Liver (tissue), 3 donors: ENCODE measurements around the gene SPECC1L.
"Not testable (repeated sequence)": the region's sequence is repeated elsewhere in the genome, so short reads cannot be mapped to it uniquely, and the experiment has no call there.

Experiments used
- ATF3 ChIP-seq: IDR thresholded peaks from 2 replicates; pipeline ENCODE4 v1.6.1; 2016; ENCODE audit warnings: antibody characterized with exemption
- FOXA1 ChIP-seq: IDR thresholded peaks from 2 replicates; pipeline ENCODE4 v1.6.1; 2016; ENCODE audit warnings: antibody characterized with exemption
- RXRA ChIP-seq, 2 donors: IDR thresholded peaks; 2 replicates each; pipeline ENCODE4 v1.6.1; 2017 to 2018; ENCODE audit warnings: antibody characterized with exemption in 2 of 2, mild to moderate bottlenecking in 1 of 2
- SP1 ChIP-seq: IDR thresholded peaks from 2 replicates; pipeline ENCODE4 v1.6.1; 2018; ENCODE audit warnings: antibody characterized with exemption, mild to moderate bottlenecking
- TAF1 ChIP-seq: conservative IDR thresholded peaks from 2 replicates; pipeline ENCODE4 v1.6.1; 2016; ENCODE audit warnings: antibody characterized with exemption, mild to moderate bottlenecking
- YY1 ChIP-seq: IDR thresholded peaks from 2 replicates; pipeline ENCODE4 v1.6.1; 2016; ENCODE audit warnings: antibody characterized with exemption, mild to moderate bottlenecking
- TF ChIP-seq, protein P1 (sequence below): fragments of 150-350 bp; IDR thresholded peaks from 2 replicates; pipeline ENCODE4 v1.5.1; 2017; ENCODE audit warnings: improper control_type of control experiment, low read depth, low read length; ENCODE audit not compliant: missing input control
- TF ChIP-seq, protein P2 (sequence below): IDR thresholded peaks from 2 replicates; pipeline ENCODE4 v1.6.1; 2016; ENCODE audit warnings: antibody characterized with exemption
- TF ChIP-seq, protein P3 (sequence below): IDR thresholded peaks from 2 replicates; pipeline ENCODE4 v1.6.1; 2016; ENCODE audit warnings: antibody characterized with exemption, mild to moderate bottlenecking
- donor health status: healthy.
- donor health status: healthy.

GRCh38 chr22:24292202-24292830, 21.7 kb downstream of the SPECC1L start:
- TF ChIP-seq, protein P1, sequence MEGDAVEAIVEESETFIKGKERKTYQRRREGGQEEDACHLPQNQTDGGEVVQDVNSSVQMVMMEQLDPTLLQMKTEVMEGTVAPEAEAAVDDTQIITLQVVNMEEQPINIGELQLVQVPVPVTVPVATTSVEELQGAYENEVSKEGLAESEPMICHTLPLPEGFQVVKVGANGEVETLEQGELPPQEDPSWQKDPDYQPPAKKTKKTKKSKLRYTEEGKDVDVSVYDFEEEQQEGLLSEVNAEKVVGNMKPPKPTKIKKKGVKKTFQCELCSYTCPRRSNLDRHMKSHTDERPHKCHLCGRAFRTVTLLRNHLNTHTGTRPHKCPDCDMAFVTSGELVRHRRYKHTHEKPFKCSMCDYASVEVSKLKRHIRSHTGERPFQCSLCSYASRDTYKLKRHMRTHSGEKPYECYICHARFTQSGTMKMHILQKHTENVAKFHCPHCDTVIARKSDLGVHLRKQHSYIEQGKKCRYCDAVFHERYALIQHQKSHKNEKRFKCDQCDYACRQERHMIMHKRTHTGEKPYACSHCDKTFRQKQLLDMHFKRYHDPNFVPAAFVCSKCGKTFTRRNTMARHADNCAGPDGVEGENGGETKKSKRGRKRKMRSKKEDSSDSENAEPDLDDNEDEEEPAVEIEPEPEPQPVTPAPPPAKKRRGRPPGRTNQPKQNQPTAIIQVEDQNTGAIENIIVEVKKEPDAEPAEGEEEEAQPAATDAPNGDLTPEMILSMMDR = not testable (repeated sequence)
- not testable (repeated sequence) for TF ChIP-seq YY1, TAF1, ATF3, FOXA1
- TF ChIP-seq SP1 (peak; percentile 53), RXRA (IDR thresholded peaks at IDR 0.05) (peak; percentile 66 to 75)
- TF ChIP-seq, protein P2, sequence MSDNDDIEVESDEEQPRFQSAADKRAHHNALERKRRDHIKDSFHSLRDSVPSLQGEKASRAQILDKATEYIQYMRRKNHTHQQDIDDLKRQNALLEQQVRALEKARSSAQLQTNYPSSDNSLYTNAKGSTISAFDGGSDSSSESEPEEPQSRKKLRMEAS = peak; percentile 21
- TF ChIP-seq, protein P3, sequence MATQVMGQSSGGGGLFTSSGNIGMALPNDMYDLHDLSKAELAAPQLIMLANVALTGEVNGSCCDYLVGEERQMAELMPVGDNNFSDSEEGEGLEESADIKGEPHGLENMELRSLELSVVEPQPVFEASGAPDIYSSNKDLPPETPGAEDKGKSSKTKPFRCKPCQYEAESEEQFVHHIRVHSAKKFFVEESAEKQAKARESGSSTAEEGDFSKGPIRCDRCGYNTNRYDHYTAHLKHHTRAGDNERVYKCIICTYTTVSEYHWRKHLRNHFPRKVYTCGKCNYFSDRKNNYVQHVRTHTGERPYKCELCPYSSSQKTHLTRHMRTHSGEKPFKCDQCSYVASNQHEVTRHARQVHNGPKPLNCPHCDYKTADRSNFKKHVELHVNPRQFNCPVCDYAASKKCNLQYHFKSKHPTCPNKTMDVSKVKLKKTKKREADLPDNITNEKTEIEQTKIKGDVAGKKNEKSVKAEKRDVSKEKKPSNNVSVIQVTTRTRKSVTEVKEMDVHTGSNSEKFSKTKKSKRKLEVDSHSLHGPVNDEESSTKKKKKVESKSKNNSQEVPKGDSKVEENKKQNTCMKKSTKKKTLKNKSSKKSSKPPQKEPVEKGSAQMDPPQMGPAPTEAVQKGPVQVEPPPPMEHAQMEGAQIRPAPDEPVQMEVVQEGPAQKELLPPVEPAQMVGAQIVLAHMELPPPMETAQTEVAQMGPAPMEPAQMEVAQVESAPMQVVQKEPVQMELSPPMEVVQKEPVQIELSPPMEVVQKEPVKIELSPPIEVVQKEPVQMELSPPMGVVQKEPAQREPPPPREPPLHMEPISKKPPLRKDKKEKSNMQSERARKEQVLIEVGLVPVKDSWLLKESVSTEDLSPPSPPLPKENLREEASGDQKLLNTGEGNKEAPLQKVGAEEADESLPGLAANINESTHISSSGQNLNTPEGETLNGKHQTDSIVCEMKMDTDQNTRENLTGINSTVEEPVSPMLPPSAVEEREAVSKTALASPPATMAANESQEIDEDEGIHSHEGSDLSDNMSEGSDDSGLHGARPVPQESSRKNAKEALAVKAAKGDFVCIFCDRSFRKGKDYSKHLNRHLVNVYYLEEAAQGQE = peak; percentile 38
